ENCODE measurements around the gene ATL1.
"Not testable (repeated sequence)": the region's sequence is repeated elsewhere in the genome, so short reads cannot be mapped to it uniquely, and the experiment has no call there.

Gene ATL1

GRCh38 chr14:50552796-50553195 lies 7.1 kb upstream of the ATL1 start:
- not testable (repeated sequence) for H2BK12ac ChIP-seq (ENCODE audit: low read length); H4K8ac ChIP-seq (ENCODE audit: low read depth, low read length); H2BK5ac ChIP-seq (ENCODE audit: low read length); H2AFZ ChIP-seq (ENCODE audit: low read length); H4K91ac ChIP-seq (ENCODE audit: low read depth, low read length, poor library complexity); H3K4me3 ChIP-seq (ENCODE audit: low read length in 2 of 2); DNase-seq (ENCODE audit: low spot score); H3K27me3 ChIP-seq (ENCODE audit: control insufficient read depth in 3 of 3, insufficient read depth in 3 of 3, low read depth in 1 of 3, low read length in 3 of 3); H3K4me1 ChIP-seq (ENCODE audit: control insufficient read depth in 2 of 2, insufficient read depth in 1 of 2, low read depth in 1 of 2, low read length in 2 of 2); H3K79me1 ChIP-seq (ENCODE audit: low read depth, low read length); H3K27ac ChIP-seq (replicated peaks; ENCODE audit: low read length); H3K23ac ChIP-seq (ENCODE audit: low read depth, low read length, poor library complexity); H3K4ac ChIP-seq (ENCODE audit: low read length); H2BK120ac ChIP-seq (ENCODE audit: low read depth, low read length); H3K4me2 ChIP-seq (ENCODE audit: insufficient read depth, low read length, poor library complexity, severe bottlenecking); H3K36me3 ChIP-seq (replicated peaks in 1 of 2; ENCODE audit: control insufficient read depth in 2 of 2, insufficient read depth in 2 of 2, low read length in 2 of 2); H3K18ac ChIP-seq (ENCODE audit: low read length); H2AK5ac ChIP-seq (ENCODE audit: low read depth, low read length); H3K9me3 ChIP-seq (replicated peaks in 1 of 2; ENCODE audit: control insufficient read depth in 2 of 2, insufficient read depth in 1 of 2, low read depth in 1 of 2, low read length in 2 of 2); H3K9ac ChIP-seq (ENCODE audit: low read depth, low read length, poor library complexity); H3K14ac ChIP-seq (ENCODE audit: low read length); H2BK15ac ChIP-seq (ENCODE audit: low read length)
- no CpG with 5 or more reads among the region's 3 CpGs for WGBS, 2 donors (ENCODE audit: extremely low coverage in 2 of 2, insufficient read length in 2 of 2, insufficient replicate concordance in 1 of 2)

DNA sequence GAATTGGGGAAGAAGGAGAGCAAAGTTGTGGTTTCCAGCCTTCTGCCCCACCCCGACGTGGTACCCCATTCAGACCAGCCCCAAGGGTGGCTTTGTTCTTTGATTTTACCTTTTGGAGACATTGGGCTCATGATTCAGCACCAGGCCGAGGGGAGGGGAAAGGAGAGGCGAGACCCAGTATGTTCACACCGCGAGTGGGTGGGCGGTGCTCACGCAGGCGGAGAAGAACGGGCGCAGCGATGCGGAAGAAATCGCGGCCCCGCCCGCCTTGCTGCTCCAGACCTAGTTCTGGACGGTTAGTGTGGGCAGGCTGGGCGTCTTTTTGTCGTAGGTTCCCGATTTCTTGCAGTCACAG lies 963 bp downstream of the ATL1 start:
- Histone ChIP-seq H3K79me1 (ENCODE audit: low read depth, low read length) (no peaks in the 10 kb centered on the region), H3K23ac (ENCODE audit: low read depth, low read length, poor library complexity) (no peak overlapping the region), H3K4me2 (ENCODE audit: insufficient read depth, low read length, poor library complexity, severe bottlenecking) (peak overlapping the region; percentile 66), H2BK12ac (ENCODE audit: low read length) (no peak overlapping the region), H3K4me1 (ENCODE audit: control insufficient read depth in 2 of 2, insufficient read depth in 1 of 2, low read depth in 1 of 2, low read length in 2 of 2) (peaks cover 0 to 3% of the 10 kb centered on the region in 2 donors), H3K9me3 (replicated peaks in 1 of 2; ENCODE audit: control insufficient read depth in 2 of 2, insufficient read depth in 1 of 2, low read depth in 1 of 2, low read length in 2 of 2) (peaks cover 0 to 2% of the 10 kb centered on the region in 2 donors), H4K8ac (ENCODE audit: low read depth, low read length) (no peak overlapping the region), H4K91ac (ENCODE audit: low read depth, low read length, poor library complexity) (no peak overlapping the region), H3K36me3 (replicated peaks in 1 of 2; ENCODE audit: control insufficient read depth in 2 of 2, insufficient read depth in 2 of 2, low read length in 2 of 2) (no peaks in the 10 kb centered on the region), H3K9ac (ENCODE audit: low read depth, low read length, poor library complexity) (no peak overlapping the region), H2BK15ac (ENCODE audit: low read length) (peak overlapping the region; percentile 97), H3K14ac (ENCODE audit: low read length) (peak overlapping the region; percentile 84), H2BK120ac (ENCODE audit: low read depth, low read length) (peak overlapping the region; percentile 41), H3K18ac (ENCODE audit: low read length) (peak overlapping the region; percentile 98), H3K27ac (replicated peaks; ENCODE audit: low read length) (peak overlapping the region; percentile 94), H3K27me3 (ENCODE audit: control insufficient read depth in 3 of 3, insufficient read depth in 3 of 3, low read depth in 1 of 3, low read length in 3 of 3) (no peaks in the 10 kb centered on the region), H2AK5ac (ENCODE audit: low read depth, low read length) (peak overlapping the region; percentile 19), H2AFZ (ENCODE audit: low read length) (peak overlapping the region; percentile 81), H3K4ac (ENCODE audit: low read length) (peak overlapping the region; percentile 6), H2BK5ac (ENCODE audit: low read length) (peak overlapping the region; percentile 76), H3K4me3 (ENCODE audit: low read length in 2 of 2) (peak overlapping the region; percentile 59 to 95)
- no CpG with 5 or more reads among the region's 21 CpGs for whole genome bisulfite sequencing, 2 donors (ENCODE audit: extremely low coverage in 2 of 2, insufficient read length in 2 of 2, insufficient replicate concordance in 1 of 2)
- peak; percentile 63 for DNase-seq (ENCODE audit: low spot score)

DNA sequence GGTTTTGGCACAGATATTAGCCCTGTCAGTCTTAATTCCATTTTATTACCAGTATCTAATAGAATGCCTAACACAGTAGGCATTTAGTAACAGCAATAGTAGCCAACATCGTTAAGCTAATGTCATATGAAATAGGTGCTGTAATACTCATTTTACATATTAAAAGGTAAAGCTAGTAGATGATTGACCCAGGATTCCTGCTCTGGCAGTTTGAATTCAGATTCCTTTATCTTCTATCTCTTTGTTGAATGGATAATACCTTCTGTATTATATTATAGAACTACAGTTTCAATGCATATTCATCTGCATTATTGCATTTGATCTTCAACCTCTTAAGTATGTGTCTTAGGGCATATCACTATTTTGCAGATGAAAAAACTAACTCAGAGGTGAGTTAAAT lies 2.9 kb downstream of the ATL1 start:
- Histone ChIP-seq H4K91ac (ENCODE audit: low read depth, low read length, poor library complexity) (no peak overlapping the region), H2AFZ (ENCODE audit: low read length) (no peak overlapping the region), H3K14ac (ENCODE audit: low read length) (no peak overlapping the region), H3K18ac (ENCODE audit: low read length) (no peak overlapping the region), H3K4me2 (ENCODE audit: insufficient read depth, low read length, poor library complexity, severe bottlenecking) (no peak overlapping the region), H2BK5ac (ENCODE audit: low read length) (no peak overlapping the region), H3K4me3 (ENCODE audit: low read length in 2 of 2) (no peak overlapping the region), H3K36me3 (replicated peaks in 1 of 2; ENCODE audit: control insufficient read depth in 2 of 2, insufficient read depth in 2 of 2, low read length in 2 of 2) (no peaks in the 10 kb centered on the region), H2BK120ac (ENCODE audit: low read depth, low read length) (no peak overlapping the region), H3K23ac (ENCODE audit: low read depth, low read length, poor library complexity) (no peak overlapping the region), H3K27ac (replicated peaks; ENCODE audit: low read length) (no peak overlapping the region), H3K4ac (ENCODE audit: low read length) (no peak overlapping the region), H3K9ac (ENCODE audit: low read depth, low read length, poor library complexity) (no peak overlapping the region), H3K79me1 (ENCODE audit: low read depth, low read length) (no peaks in the 10 kb centered on the region), H4K8ac (ENCODE audit: low read depth, low read length) (no peak overlapping the region), H2AK5ac (ENCODE audit: low read depth, low read length) (no peak overlapping the region), H3K9me3 (replicated peaks in 1 of 2; ENCODE audit: control insufficient read depth in 2 of 2, insufficient read depth in 1 of 2, low read depth in 1 of 2, low read length in 2 of 2) (peaks cover 0 to 6% of the 10 kb centered on the region in 2 donors), H2BK15ac (ENCODE audit: low read length) (no peak overlapping the region), H3K4me1 (ENCODE audit: control insufficient read depth in 2 of 2, insufficient read depth in 1 of 2, low read depth in 1 of 2, low read length in 2 of 2) (peaks cover 0 to 3% of the 10 kb centered on the region in 2 donors), H2BK12ac (ENCODE audit: low read length) (no peak overlapping the region), H3K27me3 (ENCODE audit: control insufficient read depth in 3 of 3, insufficient read depth in 3 of 3, low read depth in 1 of 3, low read length in 3 of 3) (no peaks in the 10 kb centered on the region)
- DNase-seq (ENCODE audit: low spot score), result no peak
- WGBS, 2 donors (ENCODE audit: extremely low coverage in 2 of 2, insufficient read length in 2 of 2, insufficient replicate concordance in 1 of 2), result no CpG with 5 or more reads among the region's 1 CpG

DNA sequence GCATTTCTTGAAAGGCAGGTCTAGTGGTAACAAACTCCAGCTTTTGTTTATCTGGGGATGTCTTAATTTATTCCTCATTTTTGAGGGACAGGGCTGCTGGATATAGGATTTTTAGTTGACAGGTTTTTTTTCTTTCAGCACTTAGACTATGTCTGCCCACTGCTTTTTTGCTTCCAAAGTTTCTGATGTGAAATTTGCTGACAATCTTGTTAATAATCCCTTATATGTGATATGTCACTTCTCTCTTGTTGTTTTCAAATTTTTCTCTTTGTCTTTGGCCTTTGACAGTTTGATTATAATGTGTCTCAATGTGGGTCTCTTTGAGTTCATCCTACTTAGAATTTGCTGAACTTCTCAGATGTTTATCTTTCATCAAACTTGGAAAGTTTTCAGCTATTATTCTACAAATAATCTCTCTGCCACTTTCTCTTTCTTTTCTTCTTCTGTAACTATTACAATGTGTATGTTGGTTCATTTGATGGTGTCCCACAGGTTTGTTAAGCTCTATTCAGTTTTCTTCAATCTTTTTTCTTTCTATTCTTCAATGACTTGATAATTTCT lies 9.8 kb downstream of the ATL1 start:
- no peak overlapping the region for H3K4me3 ChIP-seq (ENCODE audit: low read length in 2 of 2)
- H3K27me3 ChIP-seq (ENCODE audit: control insufficient read depth in 3 of 3, insufficient read depth in 3 of 3, low read depth in 1 of 3, low read length in 3 of 3), result no peaks in the 10 kb centered on the region
- H3K79me1 ChIP-seq (ENCODE audit: low read depth, low read length), result no peaks in the 10 kb centered on the region
- H4K8ac ChIP-seq (ENCODE audit: low read depth, low read length), result no peak overlapping the region
- H3K23ac ChIP-seq (ENCODE audit: low read depth, low read length, poor library complexity), result no peak overlapping the region
- H2AK5ac ChIP-seq (ENCODE audit: low read depth, low read length), result no peak overlapping the region
- H2BK120ac ChIP-seq (ENCODE audit: low read depth, low read length), result no peak overlapping the region
- H2AFZ ChIP-seq (ENCODE audit: low read length), result no peak overlapping the region
- no peak overlapping the region for H2BK5ac ChIP-seq (ENCODE audit: low read length)
- no peaks in the 10 kb centered on the region for H3K4me1 ChIP-seq (ENCODE audit: control insufficient read depth in 2 of 2, insufficient read depth in 1 of 2, low read depth in 1 of 2, low read length in 2 of 2)
- no peak for DNase-seq (ENCODE audit: low spot score)
- H3K27ac ChIP-seq (replicated peaks; ENCODE audit: low read length), result no peak overlapping the region
- H3K9me3 ChIP-seq (replicated peaks in 1 of 2; ENCODE audit: control insufficient read depth in 2 of 2, insufficient read depth in 1 of 2, low read depth in 1 of 2, low read length in 2 of 2), result peaks cover 4 to 44% of the 10 kb centered on the region in 2 donors
- H3K18ac ChIP-seq (ENCODE audit: low read length), result no peak overlapping the region
- H2BK12ac ChIP-seq (ENCODE audit: low read length), result no peak overlapping the region
- no peak overlapping the region for H3K4me2 ChIP-seq (ENCODE audit: insufficient read depth, low read length, poor library complexity, severe bottlenecking)
- no peak overlapping the region for H3K14ac ChIP-seq (ENCODE audit: low read length)
- H2BK15ac ChIP-seq (ENCODE audit: low read length), result no peak overlapping the region
- no peak overlapping the region for H3K9ac ChIP-seq (ENCODE audit: low read depth, low read length, poor library complexity)
- no peak overlapping the region for H4K91ac ChIP-seq (ENCODE audit: low read depth, low read length, poor library complexity)
- H3K36me3 ChIP-seq (replicated peaks in 1 of 2; ENCODE audit: control insufficient read depth in 2 of 2, insufficient read depth in 2 of 2, low read length in 2 of 2), result no peaks in the 10 kb centered on the region
- H3K4ac ChIP-seq (ENCODE audit: low read length), result no peak overlapping the region

All from neuronal stem cell (in vitro differentiated cells).